NCI-H1436 treated with DMSO at 0.1 percent for 48 hours (cell line): ENCODE data around the gene CCL22.
"Not testable (repeated sequence)": the region's sequence is repeated elsewhere in the genome, so short reads cannot be mapped to it uniquely, and the experiment has no call there.

Experiments
- DNase-seq: peaks from one replicate; lab custom pipeline; 2025; lab: John Stamatoyannopoulos, UW

CCL22 gene

GRCh38 chr16:57358527-57359095 lies at the start of gene CCL22:
CCL22 (plus strand) TSS chr16:57358783; CDS start chr16:57358817, 34 bp downstream.
- no peak for DNase-seq

- DNase-seq = no peak
Measured at GRCh38 chr16:57310801-57311200, 47.8 kb upstream of the CCL22 start.

GRCh38 chr16:57313509-57313908 lies 45.1 kb upstream of the CCL22 start:
- no peak for DNase-seq

- DNase-seq = no peak
Measured at GRCh38 chr16:57314161-57314785, 44.3 kb upstream of the CCL22 start.

GRCh38 chr16:57315416-57315815 lies 43.2 kb upstream of the CCL22 start:
- DNase-seq = no peak

GRCh38 chr16:57316390-57317017 lies 42.1 kb upstream of the CCL22 start:
- DNase-seq = no peak

- no peak for DNase-seq
Measured at GRCh38 chr16:57318240-57318970, 40.2 kb upstream of the CCL22 start.

- no peak for DNase-seq
Measured at GRCh38 chr16:57319646-57320045, 38.9 kb upstream of the CCL22 start.

- no peak for DNase-seq
Measured at GRCh38 chr16:57324749-57325148, 33.8 kb upstream of the CCL22 start.

- DNase-seq = no peak
Measured at GRCh38 chr16:57325458-57325857, 33.1 kb upstream of the CCL22 start.

GRCh38 chr16:57329718-57330327 lies 28.8 kb upstream of the CCL22 start:
- DNase-seq = no peak

- DNase-seq = no peak
Measured at GRCh38 chr16:57331355-57331754, 27.2 kb upstream of the CCL22 start.

- DNase-seq = no peak
Measured at GRCh38 chr16:57333402-57333801, 25.2 kb upstream of the CCL22 start.

- DNase-seq = no peak
Measured at GRCh38 chr16:57335366-57335765, 23.2 kb upstream of the CCL22 start.

- no peak for DNase-seq
Measured at GRCh38 chr16:57341062-57341440, 17.5 kb upstream of the CCL22 start.

GRCh38 chr16:57341441-57342303 lies 16.9 kb upstream of the CCL22 start:
- no peak for DNase-seq

GRCh38 chr16:57342606-57343005 lies 16.0 kb upstream of the CCL22 start:
- DNase-seq = not testable (repeated sequence)

GRCh38 chr16:57343221-57343620 lies 15.4 kb upstream of the CCL22 start:
- DNase-seq = no peak

GRCh38 chr16:57344094-57344493 lies 14.5 kb upstream of the CCL22 start:
- DNase-seq = not testable (repeated sequence)

- DNase-seq = no peak
Measured at GRCh38 chr16:57345021-57345420, 13.6 kb upstream of the CCL22 start.

- no peak for DNase-seq
Measured at GRCh38 chr16:57345666-57346204, 12.8 kb upstream of the CCL22 start.
